ENCODE data around the gene LGALS9. TPM values are rescaled to one million over a fixed set of nuclear protein-coding genes. Genes with fewer than 3 reads are reported as not detected.
"Not testable (repeated sequence)": the region's sequence is repeated elsewhere in the genome, so short reads cannot be mapped to it uniquely, and the experiment has no call there.

Gene LGALS9
- total RNA-seq, 2 experiments from 2014 or later = 38.3 to 39.8 TPM

- Histone ChIP-seq H3K9me3 (ENCODE audit: control insufficient read depth in 1 of 2, insufficient read depth in 1 of 2, low read length in 2 of 2) (no peaks in the 10 kb centered on the region), H3K4me1 (ENCODE audit: insufficient read depth, low read length) (peaks cover 26% of the 10 kb centered on the region), H3K36me3 (ENCODE audit: insufficient read depth, low read length) (peaks cover 14% of the 10 kb centered on the region), H3K4me3 (ENCODE audit: low read length) (no peak overlapping the region), H3K27me3 (ENCODE audit: control insufficient read depth in 1 of 2, insufficient read depth in 2 of 2, low read length in 2 of 2) (no peaks in the 10 kb centered on the region), H3K27ac (ENCODE audit: low read depth in 1 of 2, low read length in 2 of 2) (no peak overlapping the region)
- TF ChIP-seq CTCF (IDR thresholded peaks at IDR 0.05) = no peak
- ChIA-PET POLR2A (no interaction called here), CTCF (no interaction called here)
- no peaks in the 10 kb centered on the region for H3K9me3 Mint-ChIP-seq
- H3K4me3 Mint-ChIP-seq = no peak overlapping the region
- no peaks in the 10 kb centered on the region for H3K27me3 Mint-ChIP-seq
- peaks cover 22% of the 10 kb centered on the region for H3K4me1 Mint-ChIP-seq (ENCODE audit: low read depth)
- no peak for ATAC-seq (ENCODE audit: poor library complexity)
- H3K27ac Mint-ChIP-seq = no peak overlapping the region
- H3K36me3 Mint-ChIP-seq (ENCODE audit: low read depth) = peaks cover 13% of the 10 kb centered on the region
- no peak for DNase-seq
- intact Hi-C loops (cut with DNase I, micrococcal nuclease) = no loop called here
Measured at GRCh38 chr17:27627514-27627913, 3.5 kb upstream of the LGALS9 start.

- Histone ChIP-seq H3K27me3 (ENCODE audit: control insufficient read depth in 1 of 2, insufficient read depth in 2 of 2, low read length in 2 of 2) (no peaks in the 10 kb centered on the region), H3K27ac (ENCODE audit: low read depth in 1 of 2, low read length in 2 of 2) (no peak overlapping the region), H3K36me3 (ENCODE audit: insufficient read depth, low read length) (peaks cover 7% of the 10 kb centered on the region), H3K4me3 (ENCODE audit: low read length) (no peak overlapping the region), H3K4me1 (ENCODE audit: insufficient read depth, low read length) (peaks cover 35% of the 10 kb centered on the region), H3K9me3 (ENCODE audit: control insufficient read depth in 1 of 2, insufficient read depth in 1 of 2, low read length in 2 of 2) (no peaks in the 10 kb centered on the region)
- H3K27me3 Mint-ChIP-seq = no peaks in the 10 kb centered on the region
- no peak for ATAC-seq (ENCODE audit: poor library complexity)
- no peaks in the 10 kb centered on the region for H3K9me3 Mint-ChIP-seq
- no peak for TF ChIP-seq CTCF (IDR thresholded peaks at IDR 0.05)
- ChIA-PET CTCF (no interaction called here), POLR2A (no interaction called here)
- intact Hi-C loops (cut with DNase I, micrococcal nuclease) = no loop called here
- peak overlapping the region; percentile 28 for H3K4me3 Mint-ChIP-seq
- H3K4me1 Mint-ChIP-seq (ENCODE audit: low read depth) = peaks cover 22% of the 10 kb centered on the region
- H3K27ac Mint-ChIP-seq = peak overlapping the region; percentile 3
- no peak for DNase-seq
- peaks cover 10% of the 10 kb centered on the region for H3K36me3 Mint-ChIP-seq (ENCODE audit: low read depth)
Measured at GRCh38 chr17:27628376-27628775, 2.6 kb upstream of the LGALS9 start.

- H3K36me3 Mint-ChIP-seq (ENCODE audit: low read depth); H3K27me3 ChIP-seq (ENCODE audit: control insufficient read depth in 1 of 2, insufficient read depth in 2 of 2, low read length in 2 of 2); POLR2A ChIA-PET; H3K27me3 Mint-ChIP-seq; H3K9me3 Mint-ChIP-seq; intact Hi-C loops (cut with DNase I, micrococcal nuclease); H3K36me3 ChIP-seq (ENCODE audit: insufficient read depth, low read length); H3K4me3 Mint-ChIP-seq; H3K4me3 ChIP-seq (ENCODE audit: low read length); CTCF ChIA-PET; H3K9me3 ChIP-seq (ENCODE audit: control insufficient read depth in 1 of 2, insufficient read depth in 1 of 2, low read length in 2 of 2); DNase-seq; ATAC-seq (ENCODE audit: poor library complexity); H3K27ac ChIP-seq (ENCODE audit: low read depth in 1 of 2, low read length in 2 of 2): not testable (repeated sequence)
- Mint-ChIP-seq H3K27ac (peak overlapping the region; percentile 3), H3K4me1 (ENCODE audit: low read depth) (peaks cover 22% of the 10 kb centered on the region)
- peaks cover 37% of the 10 kb centered on the region for H3K4me1 ChIP-seq (ENCODE audit: insufficient read depth, low read length)
Measured at GRCh38 chr17:27629260-27629659, 1.7 kb upstream of the LGALS9 start.

GRCh38 chr17:27631411-27631760 is 398 bp downstream of the LGALS9 start:
- Mint-ChIP-seq H3K36me3 (ENCODE audit: low read depth) (peaks cover 5% of the 10 kb centered on the region), H3K4me3 (peak overlapping the region; percentile 87), H3K27me3 (no peaks in the 10 kb centered on the region), H3K27ac (peak overlapping the region; percentile 76), H3K9me3 (no peaks in the 10 kb centered on the region), H3K4me1 (ENCODE audit: low read depth) (peaks cover 36% of the 10 kb centered on the region)
- peak in 6 of 14 experiments; percentile 9 to 50 (median 26) for DNase-seq
- Histone ChIP-seq H3K4me3 (ENCODE audit: low read length) (peak overlapping the region; percentile 77), H3K27me3 (ENCODE audit: control insufficient read depth in 1 of 2, insufficient read depth in 2 of 2, low read length in 2 of 2) (no peaks in the 10 kb centered on the region), H3K27ac (ENCODE audit: low read depth in 1 of 2, low read length in 2 of 2) (peak overlapping the region; percentile 32 to 64), H3K4me1 (ENCODE audit: insufficient read depth, low read length) (peaks cover 42% of the 10 kb centered on the region), H3K9me3 (ENCODE audit: control insufficient read depth in 1 of 2, insufficient read depth in 1 of 2, low read length in 2 of 2) (no peaks in the 10 kb centered on the region), H3K36me3 (ENCODE audit: insufficient read depth, low read length) (peaks cover 3% of the 10 kb centered on the region)
- ATAC-seq (ENCODE audit: poor library complexity) = peak; percentile 73
- no peak for TF ChIP-seq CTCF (IDR thresholded peaks at IDR 0.05)
- intact Hi-C loops (cut with DNase I, micrococcal nuclease) = no loop called here
- ChIA-PET POLR2A (no interaction called here), CTCF (interaction anchor here (2.2 kb wide), 1 partner anchor 23 kb away, joined by 5 read pairs; no protein-coding TSS in a partner anchor)

Data from CD4-positive, alpha-beta T cell (primary cell).